WERI-Rb-1 (cell line): ENCODE data around the gene VPS16.
"Not testable (repeated sequence)": the region's sequence is repeated elsewhere in the genome, so short reads cannot be mapped to it uniquely, and the experiment has no call there.

Experiments used
- DNase-seq: peaks from one replicate; pipeline ENCODE4 v3.0.0-alpha.2; 2020
- H3K27ac ChIP-seq: fragments of 250-450 bp; sonication (Bioruptor Pico); 2 replicates; pipeline ENCODE4 v1.5.1; 2020; ENCODE audit warnings: mild to moderate bottlenecking, moderate library complexity
- H3K27me3 ChIP-seq: fragments of 250-450 bp; sonication (Bioruptor Pico); 2 replicates; pipeline ENCODE4 v1.5.1; 2021; ENCODE audit warnings: mild to moderate bottlenecking, low read depth, moderate library complexity; ENCODE audit not compliant: insufficient read depth, severe bottlenecking
- H3K36me3 ChIP-seq: fragments of 250-450 bp; sonication (Bioruptor Pico); 2 replicates; pipeline ENCODE4 v1.5.1; 2020; ENCODE audit warnings: mild to moderate bottlenecking, moderate library complexity
- H3K4me3 ChIP-seq: 2 replicates; pipeline ENCODE4 v1.5.1; 2011; ENCODE audit warnings: low read depth, mild to moderate bottlenecking, control low read depth, low read length
- H3K9me3 ChIP-seq: fragments of 250-450 bp; sonication (Bioruptor Pico); 2 replicates; pipeline ENCODE4 v1.5.1; 2021; ENCODE audit warnings: mild to moderate bottlenecking, moderate library complexity; ENCODE audit not compliant: severe bottlenecking
- CTCF ChIP-seq: IDR thresholded peaks from 2 replicates; pipeline ENCODE4 v1.5.1; 2011; ENCODE audit warnings: low read depth, mild to moderate bottlenecking, control low read depth, inconsistent platforms, low read length

VPS16 gene

GRCh38 chr20:2825761-2826160, 14.8 kb upstream of the VPS16 start:
- H3K27me3 ChIP-seq, result no peaks in the 10 kb centered on the region
- H3K36me3 ChIP-seq, result no peaks in the 10 kb centered on the region
- no peak for DNase-seq
- no peak overlapping the region; the same call in 1 of the 2 replicates for H3K27ac ChIP-seq
- H3K9me3 ChIP-seq, result no peaks in the 10 kb centered on the region
- no peak overlapping the region for H3K4me3 ChIP-seq
- no peak for TF ChIP-seq CTCF

- Histone ChIP-seq H3K9me3 (no peaks in the 10 kb centered on the region), H3K36me3 (no peaks in the 10 kb centered on the region), H3K27me3 (no peaks in the 10 kb centered on the region), H3K27ac (no peak overlapping the region), H3K4me3 (no peak overlapping the region)
- no peak for DNase-seq
- no peak for TF ChIP-seq CTCF
These were observed 13.9 kb upstream of the VPS16 start for GRCh38 chr20:2826655-2827054.

- H3K27ac ChIP-seq, result no peak overlapping the region
- TF ChIP-seq CTCF, result no peak
These were observed 11.2 kb upstream of the VPS16 start for GRCh38 chr20:2829376-2829775.

DNA sequence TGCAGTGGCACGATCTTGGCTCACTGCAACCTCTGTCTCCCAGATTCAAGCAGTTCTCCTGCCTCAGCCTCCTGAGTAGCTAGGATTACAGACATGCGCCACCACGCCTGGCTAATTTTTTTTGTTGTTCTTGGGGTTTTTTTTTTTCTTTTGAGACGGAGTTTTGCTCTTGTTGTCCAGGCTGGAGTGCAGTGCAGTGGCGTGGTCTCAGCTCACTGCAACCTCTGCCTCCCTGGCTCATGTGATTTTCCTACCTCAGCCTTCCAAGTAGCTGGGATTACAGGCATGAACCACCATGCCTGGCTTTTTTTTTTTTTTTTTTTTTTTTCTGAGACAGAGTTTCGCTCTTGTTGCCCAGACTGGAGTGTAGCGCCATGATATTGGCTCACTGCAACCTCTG, 9.3 kb upstream of the VPS16 start:
- H3K27ac ChIP-seq, H3K27me3 ChIP-seq, DNase-seq, H3K4me3 ChIP-seq, H3K9me3 ChIP-seq, H3K36me3 ChIP-seq: not testable (repeated sequence)

More at GRCh38 chr20:2829376-2829775, 11.2 kb upstream of the VPS16 start:
- Histone ChIP-seq H3K36me3 (0 out of 2 replicates have a peak, but pooled peaks cover under 1% of the 10 kb centered on the region), H3K4me3 (no peak overlapping the region), H3K9me3 (no peaks in the 10 kb centered on the region), H3K27me3 (no peaks in the 10 kb centered on the region)
- DNase-seq, result no peak

DNA sequence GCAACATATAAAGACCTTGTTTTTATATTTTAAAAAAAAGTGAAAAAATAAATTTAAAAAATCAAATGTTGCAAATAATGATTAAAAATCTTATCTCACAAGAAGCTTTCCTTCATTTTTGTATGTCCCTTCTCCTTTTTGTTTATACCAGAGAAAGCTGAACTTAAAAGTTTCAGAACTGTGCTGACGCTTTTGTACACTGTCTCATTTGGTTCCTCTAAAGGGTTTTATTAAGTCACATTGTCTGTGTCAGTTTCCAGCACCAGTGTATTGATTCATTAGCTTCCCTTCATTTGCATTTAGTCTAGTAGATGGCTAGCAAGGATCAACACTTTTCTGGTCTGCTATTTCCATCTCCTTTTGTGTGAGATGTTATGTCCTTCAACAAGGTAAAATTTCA, 6.8 kb upstream of the VPS16 start:
- DNase-seq, result no peak
- TF ChIP-seq CTCF, result no peak

DNA sequence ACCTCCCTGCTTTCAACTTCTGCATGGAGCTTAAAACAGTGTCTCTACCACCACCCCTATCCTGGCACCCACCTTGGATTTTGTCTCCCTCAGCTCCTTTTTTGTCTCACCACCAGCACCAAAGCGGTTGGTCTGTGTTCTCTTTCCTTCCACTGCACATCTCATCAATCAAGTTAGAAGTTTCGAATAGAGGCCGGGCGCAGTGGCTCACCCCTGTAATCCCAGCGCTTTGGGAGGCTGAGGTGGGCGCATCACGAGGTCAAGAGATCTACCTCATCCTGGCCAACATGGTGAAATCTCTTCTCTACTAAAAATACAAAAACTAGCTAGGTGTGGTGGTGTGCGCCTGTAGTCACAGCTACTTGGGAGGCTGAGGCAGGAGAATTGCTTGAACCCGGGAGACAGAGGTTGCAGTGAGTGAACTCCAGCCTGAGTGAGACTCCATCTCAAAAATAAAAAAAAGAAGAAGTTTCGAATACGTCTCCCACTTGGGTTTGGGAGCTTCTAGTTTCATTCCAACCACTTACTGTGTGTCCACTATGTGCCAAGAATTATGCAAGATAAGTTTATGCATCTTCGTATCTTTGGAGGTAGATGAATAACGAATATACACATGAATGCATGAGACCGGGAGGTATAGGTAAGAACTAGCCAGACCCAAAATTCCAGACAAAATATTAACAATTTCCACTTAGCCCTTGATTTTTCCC, 6.0 kb upstream of the VPS16 start:
- no peak for DNase-seq
- Histone ChIP-seq H3K27me3 (no peaks in the 10 kb centered on the region), H3K4me3 (no peak overlapping the region), H3K36me3 (peaks cover 27% of the 10 kb centered on the region), H3K27ac (no peak overlapping the region), H3K9me3 (no peaks in the 10 kb centered on the region)
- TF ChIP-seq CTCF, result no peak

More for the DNA sequence above, 6.8 kb upstream of the VPS16 start:
- Histone ChIP-seq H3K27me3 (no peaks in the 10 kb centered on the region), H3K36me3 (peaks cover 27% of the 10 kb centered on the region), H3K4me3 (no peak overlapping the region), H3K9me3 (no peaks in the 10 kb centered on the region), H3K27ac (no peak overlapping the region)
